ENCODE measurements around the gene ENPP3.

The ENPP3 gene

DNA sequence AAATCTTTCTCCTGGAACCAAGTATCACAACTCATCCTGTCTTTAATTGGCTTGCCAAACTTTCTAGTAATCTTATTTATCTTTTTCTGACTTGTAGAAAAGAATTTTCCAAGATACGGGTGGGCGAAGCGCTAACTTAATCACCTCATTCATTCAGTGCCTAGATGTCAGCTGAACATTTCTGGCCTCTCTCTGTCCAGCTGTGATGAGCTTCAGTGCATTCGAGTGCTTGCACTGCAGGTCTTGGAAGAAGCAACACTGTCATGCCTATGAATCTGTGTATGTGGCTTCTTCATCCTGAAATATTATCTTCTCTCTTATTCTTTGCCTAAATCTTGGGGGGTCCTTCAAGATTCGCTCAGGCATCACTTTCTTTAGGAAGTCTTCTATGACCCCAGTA, 154.4 kb downstream of the ENPP3 start:
- DNase-seq (ENCODE audit: extremely low read depth, insufficient read length): no peak
- Histone ChIP-seq H3K27me3 (replicated peaks; ENCODE audit: control insufficient read depth, insufficient read depth, low read length) (no peaks in the 10 kb centered on the region; the same call in 1 of the 2 replicates), H3K4me3 (replicated peaks; ENCODE audit: low read depth, low read length) (no peak overlapping the region), H3K36me3 (ENCODE audit: control insufficient read depth, insufficient read depth, low read length) (no peaks in the 10 kb centered on the region)
- TF ChIP-seq CTCF (IDR thresholded peaks at IDR 0.05; ENCODE audit: insufficient read depth, low read length, poor library complexity, severe bottlenecking): no peak

GRCh38 chr6:131792091-131792496, 155.0 kb downstream of the ENPP3 start:
- Histone ChIP-seq H3K27me3 (replicated peaks; ENCODE audit: control insufficient read depth, insufficient read depth, low read length) (no peaks in the 10 kb centered on the region; the same call in 1 of the 2 replicates), H3K36me3 (ENCODE audit: control insufficient read depth, insufficient read depth, low read length) (no peaks in the 10 kb centered on the region), H3K4me3 (replicated peaks; ENCODE audit: low read depth, low read length) (no peak overlapping the region)
- TF ChIP-seq CTCF (IDR thresholded peaks at IDR 0.05; ENCODE audit: insufficient read depth, low read length, poor library complexity, severe bottlenecking): no peak
- no peak for DNase-seq (ENCODE audit: extremely low read depth, insufficient read length)

- no peaks in the 10 kb centered on the region for H3K36me3 ChIP-seq (ENCODE audit: control insufficient read depth, insufficient read depth, low read length)
- H3K27me3 ChIP-seq (replicated peaks; ENCODE audit: control insufficient read depth, insufficient read depth, low read length): no peaks in the 10 kb centered on the region; the same call in 1 of the 2 replicates
- DNase-seq (ENCODE audit: extremely low read depth, insufficient read length): no peak
- no peak overlapping the region for H3K4me3 ChIP-seq (replicated peaks; ENCODE audit: low read depth, low read length)
- no peak for TF ChIP-seq CTCF (IDR thresholded peaks at IDR 0.05; ENCODE audit: insufficient read depth, low read length, poor library complexity, severe bottlenecking)
These were observed 158.3 kb downstream of the ENPP3 start for GRCh38 chr6:131795366-131795765.
